Activated CD4-positive, alpha-beta memory T cell treated with anti-CD3 and anti-CD28 coated beads, Interleukin-2, amount 10 ng/mL, durations not matched to agents 7 days and 5 days (primary cell): ENCODE measurements around the gene KRTAP5-9. TPM values are rescaled to one million over a fixed set of nuclear protein-coding genes. Genes with fewer than 3 reads are reported as not detected.
A peak's percentile ranks its signal among the peaks of the same experiment; 100 is the strongest.
"Not testable (repeated sequence)": the region's sequence is repeated elsewhere in the genome, so short reads cannot be mapped to it uniquely, and the experiment has no call there.

Source experiments
- CTCF ChIA-PET: fragments of 350-600 bp; sonication (Branson Sonifier 250); formaldehyde crosslinking; loops from one replicate; lab custom pipeline; 2021; ENCODE audit warnings: antibody characterized with exemption, inconsistent platforms; lab: Charles Lee
- POLR2A ChIA-PET: fragments of 350-600 bp; sonication (Branson Sonifier 250); formaldehyde crosslinking; loops from one replicate; lab custom pipeline; 2021; ENCODE audit warnings: antibody characterized with exemption; lab: Charles Lee
- DNase-seq: peaks from one replicate; pipeline ENCODE4 v3.0.0-alpha.2; 2020
- H3K27ac Mint-ChIP-seq: one replicate; pipeline ENCODE4 v1.8.0; 2021; ENCODE audit warnings: mild to moderate bottlenecking, mixed read lengths
- H3K27me3 Mint-ChIP-seq: one replicate; pipeline ENCODE4 v1.8.0; 2021; ENCODE audit warnings: mixed read lengths
- H3K36me3 Mint-ChIP-seq: one replicate; pipeline ENCODE4 v1.8.0; 2021; ENCODE audit warnings: low read depth, mixed read lengths
- H3K4me1 Mint-ChIP-seq: one replicate; pipeline ENCODE4 v1.8.0; 2021; ENCODE audit warnings: mixed read lengths
- H3K4me3 Mint-ChIP-seq: one replicate; pipeline ENCODE4 v1.8.0; 2021; ENCODE audit warnings: mild to moderate bottlenecking, mixed read lengths
- H3K9me3 Mint-ChIP-seq: one replicate; pipeline ENCODE4 v1.8.0; 2021; ENCODE audit warnings: mixed read lengths
- total RNA-seq, 2 experiments: library from RNA; stranded (reverse); gene quantifications; one replicate each; pipeline ENCODE4 v1.2.3, GENCODE V29; 2021

The KRTAP5-9 gene
- total RNA-seq, 2 experiments from 2014 or later = not detected

- H3K4me1 Mint-ChIP-seq = peaks cover 5% of the 10 kb centered on the region
- H3K27me3 Mint-ChIP-seq = peaks cover 8% of the 10 kb centered on the region
- no peaks in the 10 kb centered on the region for H3K9me3 Mint-ChIP-seq
- CTCF ChIA-PET = no interaction called here
- H3K4me3 Mint-ChIP-seq = no peak overlapping the region
- DNase-seq = no peak
- no peaks in the 10 kb centered on the region for H3K36me3 Mint-ChIP-seq
- POLR2A ChIA-PET = no interaction called here
- H3K27ac Mint-ChIP-seq = no peak overlapping the region
Observed at GRCh38 chr11:71575723-71576424, 27.7 kb downstream of the KRTAP5-9 start.

- peaks cover 12% of the 10 kb centered on the region for H3K27me3 Mint-ChIP-seq
- H3K4me1 Mint-ChIP-seq, H3K4me3 Mint-ChIP-seq, DNase-seq, H3K36me3 Mint-ChIP-seq, H3K27ac Mint-ChIP-seq, POLR2A ChIA-PET, H3K9me3 Mint-ChIP-seq, CTCF ChIA-PET: not testable (repeated sequence)
Observed at GRCh38 chr11:71576688-71577465, 28.7 kb downstream of the KRTAP5-9 start.

- no peaks in the 10 kb centered on the region for H3K9me3 Mint-ChIP-seq
- H3K27me3 Mint-ChIP-seq = peaks cover 14% of the 10 kb centered on the region
- H3K4me3 Mint-ChIP-seq = no peak overlapping the region
- no peak overlapping the region for H3K27ac Mint-ChIP-seq
- no peak for DNase-seq
- H3K36me3 Mint-ChIP-seq = no peaks in the 10 kb centered on the region
- peaks cover 9% of the 10 kb centered on the region for H3K4me1 Mint-ChIP-seq
- ChIA-PET CTCF (no interaction called here), POLR2A (no interaction called here)
Observed at GRCh38 chr11:71577469-71578004, 29.3 kb downstream of the KRTAP5-9 start.

- H3K36me3 Mint-ChIP-seq, H3K4me3 Mint-ChIP-seq, POLR2A ChIA-PET, CTCF ChIA-PET, DNase-seq, H3K9me3 Mint-ChIP-seq, H3K4me1 Mint-ChIP-seq, H3K27ac Mint-ChIP-seq: not testable (repeated sequence)
- H3K27me3 Mint-ChIP-seq = peaks cover 14% of the 10 kb centered on the region
Observed at GRCh38 chr11:71579513-71579912, 31.3 kb downstream of the KRTAP5-9 start.

- H3K9me3 Mint-ChIP-seq = no peaks in the 10 kb centered on the region
- H3K36me3 Mint-ChIP-seq = no peaks in the 10 kb centered on the region
- CTCF ChIA-PET = interaction anchor here (0.8 kb wide), 1 partner anchor 33 kb away, joined by 3 read pairs; no protein-coding TSS in a partner anchor
- peaks cover 9% of the 10 kb centered on the region for H3K4me1 Mint-ChIP-seq
- no peak overlapping the region for H3K27ac Mint-ChIP-seq
- H3K27me3 Mint-ChIP-seq = peaks cover 14% of the 10 kb centered on the region
- DNase-seq = peak; percentile 23
- POLR2A ChIA-PET = no interaction called here
- H3K4me3 Mint-ChIP-seq = no peak overlapping the region
Observed at GRCh38 chr11:71580057-71581003, 32.1 kb downstream of the KRTAP5-9 start.

- ChIA-PET POLR2A (no interaction called here), CTCF (no interaction called here)
- Mint-ChIP-seq H3K36me3 (no peaks in the 10 kb centered on the region), H3K4me3 (no peak overlapping the region), H3K27me3 (peaks cover 14% of the 10 kb centered on the region), H3K4me1 (peaks cover 9% of the 10 kb centered on the region), H3K9me3 (no peaks in the 10 kb centered on the region), H3K27ac (no peak overlapping the region)
- no peak for DNase-seq
Observed at GRCh38 chr11:71581826-71582225, 33.6 kb downstream of the KRTAP5-9 start.

GRCh38 chr11:71582309-71582895 is 34.2 kb downstream of the KRTAP5-9 start, which contains the start of gene KRTAP5-11:
TSS of gene KRTAP5-11 (minus strand) at chr11:71582875. CDS start at chr11:71582837, 38 bp downstream.
- H3K36me3 Mint-ChIP-seq = no peaks in the 10 kb centered on the region
- ChIA-PET CTCF (no interaction called here), POLR2A (no interaction called here)
- H3K4me1 Mint-ChIP-seq = peaks cover 9% of the 10 kb centered on the region
- no peaks in the 10 kb centered on the region for H3K9me3 Mint-ChIP-seq
- no peak within 1 kb of the TSS for H3K4me3 Mint-ChIP-seq
- no peak for DNase-seq
- H3K27me3 Mint-ChIP-seq = peaks cover 14% of the 10 kb centered on the region
- H3K27ac Mint-ChIP-seq = no peak within 1 kb of the TSS

- POLR2A ChIA-PET, H3K4me1 Mint-ChIP-seq, CTCF ChIA-PET, H3K27ac Mint-ChIP-seq, H3K9me3 Mint-ChIP-seq, H3K36me3 Mint-ChIP-seq, H3K4me3 Mint-ChIP-seq, DNase-seq: not testable (repeated sequence)
- peaks cover 14% of the 10 kb centered on the region for H3K27me3 Mint-ChIP-seq
Observed at GRCh38 chr11:71582969-71583368, 34.7 kb downstream of the KRTAP5-9 start.

- H3K4me1 Mint-ChIP-seq, H3K27ac Mint-ChIP-seq, H3K9me3 Mint-ChIP-seq, H3K4me3 Mint-ChIP-seq, POLR2A ChIA-PET, H3K36me3 Mint-ChIP-seq, H3K27me3 Mint-ChIP-seq, CTCF ChIA-PET, DNase-seq: not testable (repeated sequence)
Observed at GRCh38 chr11:71585673-71586072, 37.5 kb downstream of the KRTAP5-9 start.

GRCh38 chr11:71588314-71588713 is 40.1 kb downstream of the KRTAP5-9 start:
- H3K27ac Mint-ChIP-seq, H3K27me3 Mint-ChIP-seq, CTCF ChIA-PET, H3K9me3 Mint-ChIP-seq, H3K4me3 Mint-ChIP-seq, POLR2A ChIA-PET, H3K4me1 Mint-ChIP-seq, H3K36me3 Mint-ChIP-seq, DNase-seq: not testable (repeated sequence)

GRCh38 chr11:71588822-71589545 is 40.8 kb downstream of the KRTAP5-9 start:
- peak; percentile 47 for DNase-seq
- H3K9me3 Mint-ChIP-seq, H3K4me3 Mint-ChIP-seq, H3K27ac Mint-ChIP-seq, POLR2A ChIA-PET, H3K4me1 Mint-ChIP-seq, H3K36me3 Mint-ChIP-seq, CTCF ChIA-PET, H3K27me3 Mint-ChIP-seq: not testable (repeated sequence)

GRCh38 chr11:71589546-71589920 is 41.3 kb downstream of the KRTAP5-9 start:
- DNase-seq, POLR2A ChIA-PET: not testable (repeated sequence)

More at GRCh38 chr11:71589546-71589920, 41.3 kb downstream of the KRTAP5-9 start:
- H3K27ac Mint-ChIP-seq, H3K36me3 Mint-ChIP-seq, H3K4me1 Mint-ChIP-seq, CTCF ChIA-PET, H3K4me3 Mint-ChIP-seq, H3K27me3 Mint-ChIP-seq, H3K9me3 Mint-ChIP-seq: not testable (repeated sequence)
